Measurements from ENCODE around the gene GBF1.

GBF1 gene

DNA sequence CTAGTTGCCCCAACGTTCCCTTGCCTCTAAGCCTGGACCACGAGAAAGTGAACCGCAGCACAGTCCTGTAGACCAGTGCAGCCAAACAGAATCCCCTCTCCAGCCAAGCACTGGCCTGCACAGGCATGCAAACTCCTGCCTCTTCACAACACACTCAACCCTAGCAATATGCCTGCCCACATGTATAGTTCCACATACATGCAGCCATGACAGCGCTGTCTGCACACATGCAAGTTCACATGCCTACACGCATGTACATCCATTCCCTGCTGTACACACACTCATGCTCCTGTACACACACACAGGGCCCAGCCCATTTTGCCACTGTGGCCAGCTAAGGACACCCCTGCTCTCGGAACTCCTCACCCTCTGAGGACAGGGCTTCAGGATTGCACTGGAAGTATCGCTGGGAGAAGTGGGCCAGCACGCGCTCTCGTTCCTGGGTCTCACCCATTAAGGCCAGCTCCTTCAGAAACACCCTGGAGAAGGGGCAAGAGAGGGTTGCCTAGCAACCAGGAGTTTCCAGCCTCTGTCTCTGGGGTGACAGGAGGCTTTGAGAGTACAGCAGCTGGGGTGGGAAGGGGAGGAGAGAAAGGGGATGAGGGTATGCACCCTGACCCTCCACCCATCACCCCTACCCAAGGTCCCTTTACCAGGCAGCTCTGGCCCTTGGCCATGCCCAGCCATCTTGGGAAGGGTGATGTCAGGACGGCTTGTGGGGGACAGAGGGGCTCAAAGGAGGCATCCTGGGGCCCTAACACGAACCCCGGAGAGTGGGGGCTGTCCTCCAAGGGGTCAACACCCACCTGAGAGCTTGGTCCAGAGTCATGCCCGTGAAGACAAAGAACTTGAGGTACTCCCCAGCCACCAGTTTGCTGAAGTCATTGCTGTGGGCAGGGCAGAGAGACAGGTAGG lies 166.3 kb downstream of the GBF1 start:
- peaks cover 26% of the 10 kb centered on the region for H3K27me3 ChIP-seq (replicated peaks)
- in situ Hi-C loops (cut with HindIII; ENCODE audit: low pct_ligation_motif_present, low sequenced_read_pairs), result no loop called here
- no peak for DNase-seq
- H3K27ac ChIP-seq, result no peak overlapping the region
- no peaks in the 10 kb centered on the region for H3K36me3 ChIP-seq (replicated peaks)
- TF ChIP-seq, protein P1, sequence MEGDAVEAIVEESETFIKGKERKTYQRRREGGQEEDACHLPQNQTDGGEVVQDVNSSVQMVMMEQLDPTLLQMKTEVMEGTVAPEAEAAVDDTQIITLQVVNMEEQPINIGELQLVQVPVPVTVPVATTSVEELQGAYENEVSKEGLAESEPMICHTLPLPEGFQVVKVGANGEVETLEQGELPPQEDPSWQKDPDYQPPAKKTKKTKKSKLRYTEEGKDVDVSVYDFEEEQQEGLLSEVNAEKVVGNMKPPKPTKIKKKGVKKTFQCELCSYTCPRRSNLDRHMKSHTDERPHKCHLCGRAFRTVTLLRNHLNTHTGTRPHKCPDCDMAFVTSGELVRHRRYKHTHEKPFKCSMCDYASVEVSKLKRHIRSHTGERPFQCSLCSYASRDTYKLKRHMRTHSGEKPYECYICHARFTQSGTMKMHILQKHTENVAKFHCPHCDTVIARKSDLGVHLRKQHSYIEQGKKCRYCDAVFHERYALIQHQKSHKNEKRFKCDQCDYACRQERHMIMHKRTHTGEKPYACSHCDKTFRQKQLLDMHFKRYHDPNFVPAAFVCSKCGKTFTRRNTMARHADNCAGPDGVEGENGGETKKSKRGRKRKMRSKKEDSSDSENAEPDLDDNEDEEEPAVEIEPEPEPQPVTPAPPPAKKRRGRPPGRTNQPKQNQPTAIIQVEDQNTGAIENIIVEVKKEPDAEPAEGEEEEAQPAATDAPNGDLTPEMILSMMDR (IDR thresholded peaks at IDR 0.05; ENCODE audit: low read depth, low read length, missing control alignments), result no peak
- H3K4me3 ChIP-seq (ENCODE audit: low read depth, low read length), result no peak overlapping the region

DNA sequence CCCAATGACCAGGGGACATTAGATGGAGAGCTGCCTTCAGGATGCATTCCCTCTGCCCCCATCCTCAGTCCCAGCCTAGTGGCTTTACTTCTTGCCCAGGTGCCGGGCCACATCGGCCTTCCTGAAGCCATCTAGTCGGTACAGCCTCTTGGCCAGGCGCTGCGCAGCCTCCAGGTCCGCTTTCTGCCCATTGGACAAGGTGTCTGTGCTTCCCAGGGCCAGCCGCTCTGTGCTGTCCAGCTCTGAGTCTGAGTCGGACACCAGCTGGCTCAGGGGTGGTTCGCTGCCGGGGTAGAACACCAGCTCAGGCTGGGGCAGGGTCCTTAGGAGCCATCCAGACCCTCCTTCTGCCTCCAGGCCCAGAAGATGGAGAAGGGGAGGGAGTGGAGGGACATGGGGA lies 167.0 kb downstream of the GBF1 start:
- in situ Hi-C loops (cut with HindIII; ENCODE audit: low pct_ligation_motif_present, low sequenced_read_pairs), result no loop called here
- Histone ChIP-seq H3K27ac (no peak overlapping the region), H3K4me3 (ENCODE audit: low read depth, low read length) (no peak overlapping the region), H3K27me3 (replicated peaks) (peaks cover 26% of the 10 kb centered on the region), H3K36me3 (replicated peaks) (no peaks in the 10 kb centered on the region)
- TF ChIP-seq, protein P1 (IDR thresholded peaks at IDR 0.05; ENCODE audit: low read depth, low read length, missing control alignments), result no peak
- DNase-seq, result no peak

DNA sequence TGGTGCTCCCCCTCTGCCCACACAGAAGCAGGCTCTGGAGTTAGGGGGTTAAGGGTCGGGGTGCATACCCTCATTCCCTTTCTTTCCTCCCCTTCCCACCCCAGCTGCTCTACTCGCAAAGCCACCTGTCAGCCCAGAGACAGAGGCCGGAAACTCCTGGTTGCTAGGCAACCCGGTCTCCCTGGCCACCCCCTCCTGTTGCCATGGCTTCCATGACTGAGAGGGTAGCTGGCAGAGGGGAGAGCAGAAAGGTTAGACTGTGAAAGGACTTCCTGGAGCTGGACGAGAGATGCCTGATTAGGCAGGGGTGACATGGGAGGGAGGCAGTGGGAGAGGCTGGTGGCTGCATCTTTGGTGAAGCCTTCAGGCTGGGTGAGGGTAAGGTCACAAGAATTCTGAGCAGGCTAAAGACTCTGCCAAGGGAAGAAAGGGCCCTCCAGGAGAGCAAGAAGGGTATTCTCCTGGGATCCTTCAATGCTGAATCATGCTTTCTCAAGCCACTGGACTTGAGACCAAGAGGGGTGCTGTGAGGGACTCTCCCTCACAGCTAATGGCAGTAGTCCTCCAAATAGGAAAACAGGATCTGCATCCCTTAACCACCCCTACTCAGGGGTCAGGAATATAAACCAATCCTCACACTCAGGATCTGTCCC lies 167.8 kb downstream of the GBF1 start:
- Histone ChIP-seq H3K36me3 (replicated peaks) (no peaks in the 10 kb centered on the region), H3K27ac (no peak overlapping the region), H3K27me3 (replicated peaks) (peaks cover 26% of the 10 kb centered on the region), H3K4me3 (ENCODE audit: low read depth, low read length) (no peak overlapping the region)
- in situ Hi-C loops (cut with HindIII; ENCODE audit: low pct_ligation_motif_present, low sequenced_read_pairs), result no loop called here
- DNase-seq, result no peak
- TF ChIP-seq, protein P1 (IDR thresholded peaks at IDR 0.05; ENCODE audit: low read depth, low read length, missing control alignments), result no peak

DNA sequence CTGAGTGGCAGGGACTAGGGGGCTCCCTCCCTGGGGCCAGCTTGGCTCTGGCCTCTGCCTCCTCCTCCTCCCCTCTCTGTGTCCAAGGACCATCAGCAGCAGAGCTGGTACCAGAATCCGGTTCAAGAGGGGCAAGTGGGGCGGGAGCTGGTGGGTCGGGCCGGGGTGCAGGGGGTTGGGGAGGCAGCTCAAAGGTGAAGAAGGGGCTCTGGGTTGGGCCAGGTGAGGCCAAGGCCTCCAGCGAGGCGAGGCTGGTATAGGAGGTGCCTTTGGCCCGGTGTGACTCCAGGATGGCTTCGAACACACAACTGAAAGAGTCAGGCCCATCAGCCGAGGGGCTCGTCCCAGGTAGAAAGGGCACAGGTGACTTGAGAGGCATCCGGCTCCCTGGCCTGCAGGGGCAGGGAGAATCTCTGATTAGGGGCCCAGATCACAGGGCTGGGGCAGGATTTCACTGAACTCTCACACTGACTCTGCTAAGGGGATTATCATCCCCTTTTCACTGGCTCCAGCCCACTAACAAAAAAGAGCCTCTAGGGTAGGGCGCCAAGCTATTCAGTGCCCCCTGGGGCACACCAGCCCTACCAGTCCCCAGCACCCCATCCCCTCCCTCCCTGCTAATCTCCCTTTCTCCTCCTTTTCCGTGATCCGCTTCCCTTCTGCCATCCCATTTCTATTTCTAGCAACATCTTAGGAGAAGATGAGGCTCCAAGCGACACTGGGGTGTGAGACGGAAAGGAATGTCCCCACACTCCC lies 168.7 kb downstream of the GBF1 start:
- no peak for DNase-seq
- Histone ChIP-seq H3K27me3 (replicated peaks) (peaks cover 30% of the 10 kb centered on the region), H3K4me3 (ENCODE audit: low read depth, low read length) (no peak overlapping the region), H3K27ac (no peak overlapping the region), H3K36me3 (replicated peaks) (no peaks in the 10 kb centered on the region)
- TF ChIP-seq, protein P1 (IDR thresholded peaks at IDR 0.05; ENCODE audit: low read depth, low read length, missing control alignments), result no peak
- in situ Hi-C loops (cut with HindIII; ENCODE audit: low pct_ligation_motif_present, low sequenced_read_pairs), result no loop called here

DNA sequence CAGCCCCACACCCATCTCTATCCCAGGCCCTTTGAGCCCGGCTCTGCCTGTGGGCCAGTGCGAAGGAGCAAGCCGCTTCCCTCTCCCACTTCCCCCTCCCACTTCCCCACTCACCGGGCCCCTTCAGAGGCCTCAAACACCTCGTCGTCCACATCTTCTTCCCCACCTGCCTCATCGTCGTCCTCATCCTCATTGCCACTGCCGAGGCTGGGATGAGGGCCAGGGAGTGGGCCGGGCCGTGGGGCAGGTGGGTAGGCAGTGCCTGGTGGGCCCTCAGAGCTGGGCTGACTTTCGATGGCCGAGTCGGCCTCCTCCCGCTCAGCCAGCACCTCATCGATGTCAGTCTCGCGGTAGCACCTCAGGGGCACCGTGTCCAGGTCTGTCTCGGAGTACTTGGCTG lies 169.4 kb downstream of the GBF1 start:
- TF ChIP-seq, protein P1 (IDR thresholded peaks at IDR 0.05; ENCODE audit: low read depth, low read length, missing control alignments), result no peak
- DNase-seq, result no peak
- peaks cover 29% of the 10 kb centered on the region for H3K27me3 ChIP-seq (replicated peaks)

More for the DNA sequence above, 169.4 kb downstream of the GBF1 start:
- no peak overlapping the region for H3K27ac ChIP-seq
- in situ Hi-C loops (cut with HindIII; ENCODE audit: low pct_ligation_motif_present, low sequenced_read_pairs), result no loop called here
- H3K4me3 ChIP-seq (ENCODE audit: low read depth, low read length), result no peak overlapping the region
- H3K36me3 ChIP-seq (replicated peaks), result no peaks in the 10 kb centered on the region
